GM23338 (cell line): ENCODE results near the gene KIAA1217. TPM values are rescaled to one million over a fixed set of nuclear protein-coding genes. Genes with fewer than 3 reads are reported as not detected.

Experiments
- ATAC-seq: fragments of 200-7000 bp; cut with Tn5 transposase; 3 replicates; pipeline ENCODE4 v1.9.1; 2020
- DNase-seq: peaks from one replicate; pipeline ENCODE4 v3.0.0-alpha.2; 2015; ENCODE audit warnings: low spot score
- H2AFZ ChIP-seq: fragments of 200-600 bp; sonication (generic); 2 replicates; pipeline ENCODE4 v1.8.0; 2016; ENCODE audit warnings: antibody characterized with exemption, mild to moderate bottlenecking, moderate library complexity
- H3F3A ChIP-seq: fragments of 200-600 bp; sonication (generic); replicated peaks from 2 replicates; pipeline ENCODE4 v1.8.0; 2017; ENCODE audit warnings: antibody characterized with exemption, mixed run types, low read depth
- H3K27ac ChIP-seq: fragments of 200-600 bp; sonication (generic); 2 replicates; pipeline ENCODE4 v1.6.1; 2016; ENCODE audit warnings: low read depth
- H3K27me3 ChIP-seq: fragments of 200-600 bp; sonication (generic); 2 replicates; pipeline ENCODE4 v1.8.0; 2016; ENCODE audit warnings: mild to moderate bottlenecking, mixed run types, moderate library complexity; ENCODE audit not compliant: insufficient read depth
- H3K36me3 ChIP-seq: fragments of 200-600 bp; sonication (generic); 2 replicates; pipeline ENCODE4 v1.8.0; 2016; ENCODE audit warnings: mild to moderate bottlenecking; ENCODE audit not compliant: insufficient read depth
- H3K4me1 ChIP-seq: fragments of 200-600 bp; sonication (generic); 2 replicates; pipeline ENCODE4 v1.8.0; 2016; ENCODE audit warnings: mild to moderate bottlenecking, moderate library complexity; ENCODE audit not compliant: insufficient read depth
- H3K4me2 ChIP-seq: fragments of 200-600 bp; sonication (generic); 2 replicates; pipeline ENCODE4 v1.7.1; 2017; ENCODE audit warnings: mixed run types
- H3K4me3 ChIP-seq: fragments of 200-600 bp; sonication (generic); 2 replicates; pipeline ENCODE4 v1.6.1; 2016; ENCODE audit warnings: mixed run types
- H3K79me2 ChIP-seq: fragments of 200-600 bp; sonication (generic); replicated peaks from 2 replicates; pipeline ENCODE4 v1.8.0; 2017; ENCODE audit warnings: mild to moderate bottlenecking; ENCODE audit not compliant: insufficient read depth
- H3K9me2 ChIP-seq: fragments of 200-600 bp; sonication (generic); 2 replicates; pipeline ENCODE4 v1.8.0; 2017; ENCODE audit not compliant: insufficient read depth
- H4K20me1 ChIP-seq: fragments of 200-600 bp; sonication (generic); replicated peaks from 2 replicates; pipeline ENCODE4 v1.8.0; 2017; ENCODE audit warnings: mild to moderate bottlenecking; ENCODE audit not compliant: insufficient read depth
- H3K27ac Mint-ChIP-seq: 2 replicates; pipeline ENCODE4 v1.8.0; 2020; ENCODE audit warnings: inconsistent platforms, mild to moderate bottlenecking, moderate library complexity, mixed read lengths
- H3K27me3 Mint-ChIP-seq: 3 replicates; pipeline ENCODE4 v1.8.0; 2022; ENCODE audit warnings: low read depth, mild to moderate bottlenecking, moderate library complexity, mixed read lengths, inconsistent platforms; ENCODE audit not compliant: insufficient read depth, poor library complexity
- H3K36me3 Mint-ChIP-seq: 3 replicates; pipeline ENCODE4 v1.8.0; 2021; ENCODE audit warnings: low read depth, mild to moderate bottlenecking, inconsistent platforms, moderate library complexity, mixed read lengths
- H3K4me1 Mint-ChIP-seq: 3 replicates; pipeline ENCODE4 v1.8.0; 2020; ENCODE audit warnings: mild to moderate bottlenecking, inconsistent platforms, mixed read lengths
- H3K4me3 Mint-ChIP-seq: 3 replicates; pipeline ENCODE4 v1.8.0; 2021; ENCODE audit warnings: moderate library complexity, mild to moderate bottlenecking, inconsistent platforms, mixed read lengths
- H3K9me3 Mint-ChIP-seq: 3 replicates; pipeline ENCODE4 v1.8.0; 2020; ENCODE audit warnings: moderate library complexity, mild to moderate bottlenecking, inconsistent platforms, mixed read lengths
- EZH2 ChIP-seq: fragments of 200-600 bp; sonication (generic); IDR thresholded peaks from one replicate; pipeline ENCODE4 v1.8.0; 2017; ENCODE audit warnings: antibody characterized with exemption, mild to moderate bottlenecking, low read depth; ENCODE audit not compliant: unreplicated experiment
- EZH2phosphoT487 ChIP-seq: fragments of 200-600 bp; sonication (generic); IDR thresholded peaks from one replicate; pipeline ENCODE4 v1.8.1; 2018; ENCODE audit warnings: antibody characterized with exemption; ENCODE audit not compliant: unreplicated experiment
- NANOG ChIP-seq: IDR thresholded peaks from 2 replicates; pipeline ENCODE4 v1.6.1; 2016; ENCODE audit warnings: antibody characterized with exemption, borderline replicate concordance
- POLR2AphosphoS5 ChIP-seq: IDR thresholded peaks from 2 replicates; pipeline ENCODE4 v1.6.1; 2016; ENCODE audit warnings: antibody characterized with exemption, low read depth
- STAT1 ChIP-seq: IDR thresholded peaks from one replicate; pipeline ENCODE4 v1.6.1; 2016; ENCODE audit warnings: antibody characterized with exemption; ENCODE audit not compliant: unreplicated experiment
- ZNF114 ChIP-seq: fragments of 250-450 bp; sonication (Bioruptor Pico); IDR thresholded peaks from 2 replicates; pipeline ENCODE4 v1.5.0; 2020; ENCODE audit warnings: mild to moderate bottlenecking, moderate library complexity
- ZNF331 ChIP-seq: fragments of 250-450 bp; sonication (Bioruptor Pico); IDR thresholded peaks from 2 replicates; pipeline ENCODE4 v1.5.0; 2020; ENCODE audit warnings: low read depth, mild to moderate bottlenecking, moderate library complexity
- ZNF462 ChIP-seq: fragments of 250-450 bp; sonication (Bioruptor Pico); IDR thresholded peaks from 2 replicates; pipeline ENCODE4 v1.5.0; 2020; ENCODE audit warnings: mild to moderate bottlenecking, moderate library complexity
- polyA plus RNA-seq: library from polyadenylated mRNA; unstranded; fragments of >200 nt; fragmentation: Nextera tagmentation; extraction: Ambion mirVana; gene quantifications from 2 replicates; pipeline ENCODE4 v1.2.1, GENCODE V29; 2016
- total RNA-seq: library from RNA; depleted of rRNA; stranded (reverse); fragments of >200 nt; shearing (Covaris generic); gene quantifications from 2 replicates; pipeline ENCODE4 v1.2.3, GENCODE V29; 2014

The KIAA1217 gene
- total and polyA plus RNA-seq, 2 experiments from 2014 or later = 6.4 to 9.1 TPM

- TF ChIP-seq EZH2 = no peak
- no peak for TF ChIP-seq ZNF462 (CRISPR knock-in tag)
- no peak for TF ChIP-seq POLR2AphosphoS5
- no peak for TF ChIP-seq NANOG
- no peak for TF ChIP-seq ZNF114 (CRISPR knock-in tag)
Measured at GRCh38 chr10:24168258-24169170, 40.4 kb upstream of the KIAA1217 start (continued).

DNA sequence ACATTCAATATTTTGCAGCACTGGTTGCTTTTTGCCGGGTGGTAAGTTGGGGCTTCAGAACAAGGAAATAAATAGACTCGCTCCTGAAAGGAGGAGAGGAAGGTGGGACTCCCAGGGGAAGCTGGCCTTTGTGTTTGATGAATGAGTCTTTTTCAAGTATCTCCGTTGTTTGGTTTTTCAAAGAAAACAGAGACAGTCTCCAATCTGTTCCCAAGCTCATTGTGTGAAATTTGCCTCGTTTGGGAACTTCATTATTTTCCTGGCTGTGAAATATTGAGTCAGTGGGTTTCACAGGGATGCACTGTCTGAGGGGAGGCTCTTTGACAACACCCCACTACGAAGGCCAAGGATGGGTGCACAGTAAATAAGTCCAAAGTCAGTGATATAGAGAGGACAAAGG lies 38.7 kb upstream of the KIAA1217 start:
- no peaks in the 10 kb centered on the region for H3K4me1 ChIP-seq
- peaks cover 6% of the 10 kb centered on the region; the same call in 1 of the 3 replicates for H3K36me3 Mint-ChIP-seq
- H3K36me3 ChIP-seq = no peaks in the 10 kb centered on the region
- ATAC-seq (no peak), DNase-seq (no peak)
- H4K20me1 ChIP-seq = no peaks in the 10 kb centered on the region
- no peaks in the 10 kb centered on the region for H3F3A ChIP-seq
- no peak overlapping the region for H3K4me3 ChIP-seq
- H2AFZ ChIP-seq = no peak overlapping the region
- H3K79me2 ChIP-seq = no peaks in the 10 kb centered on the region
- 0 out of 2 replicates have a peak, but pooled peaks cover 3% of the 10 kb centered on the region for H3K9me2 ChIP-seq
- no peaks in the 10 kb centered on the region for H3K4me1 Mint-ChIP-seq
- no peak overlapping the region for H3K4me2 ChIP-seq
- no peaks in the 10 kb centered on the region for H3K27me3 Mint-ChIP-seq
- H3K4me3 Mint-ChIP-seq = no peak overlapping the region
- peaks cover 20% of the 10 kb centered on the region for H3K9me3 Mint-ChIP-seq
- H3K27ac ChIP-seq = no peak overlapping the region
- no peak overlapping the region for H3K27ac Mint-ChIP-seq
- no peaks in the 10 kb centered on the region for H3K27me3 ChIP-seq
- TF ChIP-seq EZH2phosphoT487 = no peak
- TF ChIP-seq EZH2 = no peak
- TF ChIP-seq ZNF331 (CRISPR knock-in tag) = no peak
- TF ChIP-seq STAT1 = no peak
- TF ChIP-seq ZNF462 (CRISPR knock-in tag) = no peak
- TF ChIP-seq POLR2AphosphoS5 = no peak
